ENCODE results near the gene ASIC4.

ASIC4 gene

GRCh38 chr2:219556413-219556812 lies 42.1 kb downstream of the ASIC4 start:
- DNase-seq (ENCODE audit: low read depth), result no peak
- TF ChIP-seq CTCF (IDR thresholded peaks at IDR 0.05; ENCODE audit: control insufficient read depth, insufficient read depth, low read depth, low read length, missing control alignments), result no peak
- no peak overlapping the region for H3K4me3 ChIP-seq (ENCODE audit: control insufficient read depth, low read depth, low read length)

GRCh38 chr2:219557320-219557719 lies 43.0 kb downstream of the ASIC4 start:
- TF ChIP-seq CTCF (IDR thresholded peaks at IDR 0.05; ENCODE audit: control insufficient read depth, insufficient read depth, low read depth, low read length, missing control alignments), result no peak
- no peak overlapping the region for H3K4me3 ChIP-seq (ENCODE audit: control insufficient read depth, low read depth, low read length)
- DNase-seq (ENCODE audit: low read depth), result no peak

- DNase-seq (ENCODE audit: low read depth), result no peak
- TF ChIP-seq CTCF (IDR thresholded peaks at IDR 0.05; ENCODE audit: control insufficient read depth, insufficient read depth, low read depth, low read length, missing control alignments), result no peak
- H3K4me3 ChIP-seq (ENCODE audit: control insufficient read depth, low read depth, low read length), result no peak overlapping the region
Measured at GRCh38 chr2:219557791-219558785, 43.8 kb downstream of the ASIC4 start.

- DNase-seq (ENCODE audit: low read depth), result no peak
- no peak overlapping the region for H3K4me3 ChIP-seq (ENCODE audit: control insufficient read depth, low read depth, low read length)
- TF ChIP-seq CTCF (IDR thresholded peaks at IDR 0.05; ENCODE audit: control insufficient read depth, insufficient read depth, low read depth, low read length, missing control alignments), result no peak
Measured at GRCh38 chr2:219559156-219559915, 45.1 kb downstream of the ASIC4 start.

GRCh38 chr2:219560037-219560892 lies 46.0 kb downstream of the ASIC4 start:
- no peak for DNase-seq (ENCODE audit: low read depth)
- no peak overlapping the region for H3K4me3 ChIP-seq (ENCODE audit: control insufficient read depth, low read depth, low read length)
- TF ChIP-seq CTCF (IDR thresholded peaks at IDR 0.05; ENCODE audit: control insufficient read depth, insufficient read depth, low read depth, low read length, missing control alignments), result peak; percentile 70

GRCh38 chr2:219560893-219561178 lies 46.6 kb downstream of the ASIC4 start:
- DNase-seq (ENCODE audit: low read depth), result no peak
- no peak overlapping the region for H3K4me3 ChIP-seq (ENCODE audit: control insufficient read depth, low read depth, low read length)
- TF ChIP-seq CTCF (IDR thresholded peaks at IDR 0.05; ENCODE audit: control insufficient read depth, insufficient read depth, low read depth, low read length, missing control alignments), result no peak

All from AG09309 (cell line).